SU-DHL-6 (cell line): ENCODE data around the gene CFAP92.

Experiments used
- H2AFZ ChIP-seq: fragments of 200-600 bp; sonication (generic); 2 replicates; pipeline ENCODE4 v1.6.1; 2014; ENCODE audit warnings: low read depth, mild to moderate bottlenecking, moderate library complexity, mixed read lengths, antibody characterized with exemption, low read length; ENCODE audit not compliant: severe bottlenecking
- H3F3A ChIP-seq: fragments of 200-600 bp; shearing (Covaris generic); 2 replicates; pipeline ENCODE4 v1.6.0; 2016; ENCODE audit warnings: antibody characterized with exemption, mild to moderate bottlenecking; ENCODE audit not compliant: insufficient read depth
- H3K27ac ChIP-seq: fragments of 200-600 bp; sonication (generic); 2 replicates; pipeline ENCODE4 v1.5.1; 2016; ENCODE audit warnings: low read depth, mild to moderate bottlenecking, low read length, moderate library complexity, mixed read lengths
- H3K27me3 ChIP-seq: fragments of 200-600 bp; sonication (generic), shearing (Covaris generic); 2 replicates; pipeline ENCODE4 v1.6.0; 2014; ENCODE audit warnings: mild to moderate bottlenecking, low read length
- H3K36me3 ChIP-seq: fragments of 200-600 bp; sonication (generic); 2 replicates; pipeline ENCODE4 v1.6.1; 2014; ENCODE audit warnings: mild to moderate bottlenecking, low read length, mixed read lengths
- H3K4me2 ChIP-seq: fragments of 300-600, 200-600 bp; shearing (Covaris generic), sonication (generic); 2 replicates; pipeline ENCODE4 v1.6.0; 2014; ENCODE audit warnings: low read length, low read depth, mild to moderate bottlenecking; ENCODE audit not compliant: poor library complexity, severe bottlenecking
- H3K4me3 ChIP-seq: fragments of 200-600 bp; sonication (generic); 2 replicates; pipeline ENCODE4 v1.5.1; 2014; ENCODE audit warnings: antibody characterized with exemption, low read length, mild to moderate bottlenecking, mixed read lengths; ENCODE audit not compliant: insufficient read depth, poor library complexity, severe bottlenecking
- H3K79me2 ChIP-seq: fragments of 200-600 bp; sonication (generic); 2 replicates; pipeline ENCODE4 v1.6.1; 2014; ENCODE audit warnings: mild to moderate bottlenecking, low read length, moderate library complexity; ENCODE audit not compliant: insufficient read depth
- H3K9ac ChIP-seq: fragments of 200-600 bp; sonication (generic); 2 replicates; pipeline ENCODE4 v1.7.0; 2014; ENCODE audit warnings: mild to moderate bottlenecking, low read length
- H3K9me2 ChIP-seq: fragments of 200-600 bp; sonication (generic); replicated peaks from 2 replicates; pipeline ENCODE4 v1.6.1; 2014; ENCODE audit warnings: low read length; ENCODE audit not compliant: insufficient read depth
- H3K9me3 ChIP-seq: fragments of 200-600 bp; sonication (generic); 2 replicates; pipeline ENCODE4 v1.6.1; 2014; ENCODE audit warnings: low read length, mixed read lengths; ENCODE audit not compliant: insufficient read depth
- H4K20me1 ChIP-seq: fragments of 200-600 bp; sonication (generic); 2 replicates; pipeline ENCODE4 v1.6.1; 2014; ENCODE audit warnings: low read depth, mild to moderate bottlenecking, antibody characterized with exemption, low read length, moderate library complexity, mixed read lengths
- CTCF ChIP-seq: fragments of 200-600 bp; sonication (generic); IDR thresholded peaks from one replicate; pipeline ENCODE4 v1.5.1; 2017; ENCODE audit warnings: antibody characterized with exemption, mild to moderate bottlenecking, low read length, moderate library complexity; ENCODE audit not compliant: insufficient read depth, poor library complexity, severe bottlenecking
- EZH2phosphoT487 ChIP-seq: fragments of 200-600 bp; sonication (generic), shearing (Covaris generic); conservative IDR thresholded peaks from 2 replicates; pipeline ENCODE4 v1.6.1; 2018; ENCODE audit warnings: mild to moderate bottlenecking, antibody characterized with exemption, low read length, moderate library complexity, mixed read lengths

Gene CFAP92

GRCh38 chr3:129036222-129037092 is 42.6 kb upstream of the CFAP92 start:
- Histone ChIP-seq H3K79me2 (no peaks in the 10 kb centered on the region), H2AFZ (no peak overlapping the region), H3K4me2 (no peak overlapping the region), H3K9ac (no peak overlapping the region), H4K20me1 (no peaks in the 10 kb centered on the region), H3F3A (no peaks in the 10 kb centered on the region), H3K4me3 (no peak overlapping the region), H3K27ac (no peak overlapping the region), H3K36me3 (no peaks in the 10 kb centered on the region), H3K27me3 (no peaks in the 10 kb centered on the region), H3K9me3 (no peaks in the 10 kb centered on the region), H3K9me2 (no peaks in the 10 kb centered on the region)
- TF ChIP-seq CTCF (no peak), EZH2phosphoT487 (no peak)

DNA sequence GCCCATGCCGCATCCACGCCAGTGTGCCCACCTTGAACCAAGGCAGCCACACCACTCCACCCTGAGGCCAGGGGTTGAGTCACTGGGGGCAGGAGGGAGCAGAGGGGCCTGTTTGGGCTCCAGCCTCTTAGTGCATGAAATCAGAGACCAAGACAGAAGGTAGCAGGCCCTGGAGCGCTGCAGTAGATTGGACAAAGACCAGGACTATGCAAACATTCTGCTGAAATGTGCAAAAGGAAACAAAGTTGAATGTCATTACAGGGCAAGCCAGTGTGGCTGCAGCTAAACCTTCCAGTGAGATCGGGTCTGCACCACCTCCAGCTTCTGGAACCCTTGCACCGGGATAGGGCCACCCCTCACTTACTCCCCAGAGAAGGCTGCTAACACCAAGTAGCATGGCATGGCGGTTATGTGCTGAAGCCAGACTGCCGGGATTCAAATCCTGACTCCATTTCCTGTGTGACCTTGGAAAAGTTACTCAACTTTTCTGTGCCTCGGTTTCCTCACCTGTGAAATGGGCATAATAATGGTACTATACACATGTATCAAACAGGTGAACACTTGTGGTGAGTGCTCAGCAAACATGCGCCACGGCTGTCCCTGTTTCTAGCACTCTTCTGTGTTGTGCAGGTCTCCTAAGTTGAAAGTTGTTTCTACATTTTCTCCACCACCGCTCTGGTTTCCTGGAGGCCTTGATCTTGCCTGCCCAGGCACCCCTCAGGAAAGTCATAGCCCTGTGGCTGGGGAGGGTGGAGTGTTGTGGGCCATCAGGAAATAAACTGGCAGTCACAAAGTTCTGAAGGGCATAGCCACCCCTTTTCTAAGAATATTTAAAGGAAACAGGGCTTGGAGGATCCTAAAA is 41.7 kb upstream of the CFAP92 start:
- Histone ChIP-seq H3K9ac (no peak overlapping the region), H3K9me2 (no peaks in the 10 kb centered on the region), H4K20me1 (no peaks in the 10 kb centered on the region), H3K9me3 (no peaks in the 10 kb centered on the region), H3K27ac (no peak overlapping the region), H2AFZ (no peak overlapping the region), H3K4me2 (no peak overlapping the region), H3F3A (no peaks in the 10 kb centered on the region), H3K79me2 (no peaks in the 10 kb centered on the region), H3K27me3 (no peaks in the 10 kb centered on the region), H3K36me3 (no peaks in the 10 kb centered on the region), H3K4me3 (no peak overlapping the region)
- TF ChIP-seq CTCF (no peak), EZH2phosphoT487 (no peak)

- Histone ChIP-seq H3K9ac (no peak overlapping the region), H3K27ac (no peak overlapping the region), H3K27me3 (no peaks in the 10 kb centered on the region), H3K4me2 (no peak overlapping the region), H2AFZ (no peak overlapping the region), H3K79me2 (no peaks in the 10 kb centered on the region), H4K20me1 (no peaks in the 10 kb centered on the region), H3K9me2 (no peaks in the 10 kb centered on the region), H3F3A (no peaks in the 10 kb centered on the region), H3K36me3 (no peaks in the 10 kb centered on the region), H3K9me3 (no peaks in the 10 kb centered on the region), H3K4me3 (no peak overlapping the region)
- TF ChIP-seq CTCF (no peak), EZH2phosphoT487 (no peak)
Measured at GRCh38 chr3:129034642-129035041, 40.8 kb upstream of the CFAP92 start.
